Suppressor macrophage treated with lipopolysaccharide for 4 hours (primary cell): ENCODE results near the gene SYNGR3.
"Not testable (repeated sequence)": the region's sequence is repeated elsewhere in the genome, so short reads cannot be mapped to it uniquely, and the experiment has no call there.

ENCODE experiments used
- DNase-seq: peaks from one replicate; pipeline ENCODE4 v3.0.0-alpha.2; 2020

The SYNGR3 gene

DNA sequence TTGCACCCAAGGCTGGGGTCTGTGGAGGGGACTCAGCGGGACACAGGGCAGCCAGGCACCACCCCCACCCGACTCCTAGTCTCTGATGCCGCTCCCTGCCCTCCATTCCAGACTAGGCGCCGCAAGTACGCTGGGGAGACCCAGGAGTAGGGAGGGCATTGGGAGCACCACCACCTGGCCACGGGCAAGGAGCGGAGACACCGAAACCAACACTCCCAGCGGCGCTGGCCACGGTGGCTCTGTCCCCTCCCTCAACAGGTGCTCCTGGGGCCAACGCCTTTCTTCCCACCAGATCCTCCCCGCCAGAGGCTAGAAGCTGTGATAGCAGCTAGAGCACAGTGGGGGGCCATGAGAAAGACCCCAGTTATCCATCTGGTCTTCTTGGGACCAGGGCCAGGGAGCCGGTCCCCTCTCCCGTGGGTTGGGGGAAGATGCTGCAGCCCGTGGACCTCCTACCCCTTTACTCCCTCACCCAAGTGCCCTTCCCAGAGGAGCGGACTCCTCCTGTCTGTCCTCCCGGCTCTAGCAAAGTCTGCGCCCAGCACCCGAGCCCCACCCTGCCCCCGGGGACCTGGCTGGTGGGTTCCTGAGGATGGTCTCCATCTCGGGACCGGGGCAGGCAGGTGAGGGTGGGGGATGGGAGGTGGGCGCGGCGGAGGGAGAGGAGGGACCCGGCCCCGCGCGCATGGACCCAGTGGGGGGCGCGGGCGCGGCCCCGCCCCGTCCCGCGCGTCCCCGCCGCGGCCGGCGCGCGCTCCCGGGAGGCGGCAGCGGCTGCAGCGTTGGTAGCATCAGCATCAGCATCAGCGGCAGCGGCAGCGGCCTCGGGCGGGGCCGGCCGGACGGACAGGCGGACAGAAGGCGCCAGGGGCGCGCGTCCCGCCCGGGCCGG is at the start of gene SYNGR3:
TSS of gene SYNGR3 (plus strand) at position 762 of the 892 bp plus-strand sequence. CDS start 133 bp downstream, outside the sequence.
- no peak for DNase-seq

DNA sequence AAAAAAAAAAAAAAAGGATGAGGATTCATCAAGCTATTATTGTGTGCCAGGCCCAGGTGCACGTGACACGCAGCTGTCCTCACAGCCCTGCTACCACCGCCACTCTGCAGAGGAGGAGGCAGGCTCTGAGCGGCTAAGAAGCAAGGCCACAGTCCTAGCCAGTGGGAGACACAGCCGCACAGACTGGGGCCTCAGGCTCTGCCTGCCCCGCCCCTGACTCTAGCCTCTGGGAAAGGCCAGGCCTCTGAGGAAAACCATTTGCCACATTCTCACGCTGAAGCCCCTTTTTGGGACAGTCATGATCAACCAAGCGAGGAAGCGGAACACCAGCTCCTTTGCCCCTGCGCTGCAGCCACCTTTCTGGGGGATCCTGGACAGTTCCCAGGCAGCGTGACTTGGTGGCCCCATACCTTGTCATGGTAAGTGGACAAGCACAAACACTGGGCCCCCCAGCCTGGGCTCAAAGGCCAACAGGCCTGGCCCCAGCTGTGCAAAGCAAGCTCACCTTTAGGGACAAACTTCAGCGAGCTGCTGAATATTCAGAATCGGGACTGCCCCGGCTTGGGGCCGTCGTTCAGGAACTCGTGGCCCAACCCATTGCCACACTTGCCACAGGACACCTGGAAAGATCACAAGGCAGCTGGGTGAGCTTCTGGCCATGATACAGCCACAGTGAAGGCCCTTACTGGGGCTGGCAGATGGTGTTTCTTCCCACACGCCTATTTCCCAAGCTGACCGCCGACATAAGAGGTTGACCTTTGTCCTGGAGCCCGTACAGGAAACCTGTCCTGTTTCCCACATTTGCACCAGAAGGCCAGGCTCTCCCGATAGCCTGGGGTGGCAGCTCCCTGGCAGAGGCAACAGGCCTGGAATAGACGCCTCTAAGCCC is 49.3 kb upstream of the SYNGR3 start:
- no peak for DNase-seq

DNA sequence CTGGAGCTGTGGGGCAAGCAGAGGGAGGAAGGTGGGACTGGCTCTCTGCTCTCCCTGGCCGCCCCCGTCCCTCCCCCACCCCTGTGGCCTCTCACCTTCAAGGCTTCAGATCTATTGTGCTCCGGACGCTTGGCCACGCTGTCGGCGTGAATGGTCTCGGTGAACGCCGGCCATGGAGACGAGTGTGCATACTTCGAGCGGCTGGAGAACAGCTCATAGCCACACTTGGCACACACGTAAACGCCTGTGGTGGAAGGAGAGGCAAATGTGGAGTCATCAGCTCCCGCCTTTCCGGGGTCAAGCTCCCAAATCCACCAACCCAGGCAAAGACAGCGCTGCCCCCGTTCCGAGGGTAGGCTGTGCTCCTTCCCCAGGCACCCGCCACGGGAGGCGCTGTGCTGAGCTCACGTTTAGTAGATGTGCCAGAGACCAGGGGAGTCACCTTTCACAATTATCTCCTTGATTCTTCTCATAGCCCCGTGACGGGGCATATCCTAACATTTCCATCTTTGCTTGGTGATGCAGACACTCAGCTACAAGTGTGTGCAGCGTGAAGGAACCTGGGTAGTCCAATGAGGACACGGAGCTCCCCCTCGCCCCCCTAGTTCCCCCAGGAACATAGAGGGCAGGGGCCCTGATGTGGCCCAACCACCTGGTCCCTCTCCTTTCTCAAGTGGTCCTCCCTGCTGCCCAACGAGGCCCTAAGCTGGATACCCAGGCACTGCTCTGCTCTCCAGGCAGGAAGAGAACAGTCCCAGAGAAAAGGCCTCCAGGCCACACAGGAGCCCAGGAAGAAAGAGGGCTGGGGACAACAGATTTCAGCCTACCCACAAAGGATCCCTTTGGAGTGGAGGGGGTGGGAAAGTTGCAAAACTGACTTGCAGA is 48.4 kb upstream of the SYNGR3 start:
- no peak for DNase-seq

DNA sequence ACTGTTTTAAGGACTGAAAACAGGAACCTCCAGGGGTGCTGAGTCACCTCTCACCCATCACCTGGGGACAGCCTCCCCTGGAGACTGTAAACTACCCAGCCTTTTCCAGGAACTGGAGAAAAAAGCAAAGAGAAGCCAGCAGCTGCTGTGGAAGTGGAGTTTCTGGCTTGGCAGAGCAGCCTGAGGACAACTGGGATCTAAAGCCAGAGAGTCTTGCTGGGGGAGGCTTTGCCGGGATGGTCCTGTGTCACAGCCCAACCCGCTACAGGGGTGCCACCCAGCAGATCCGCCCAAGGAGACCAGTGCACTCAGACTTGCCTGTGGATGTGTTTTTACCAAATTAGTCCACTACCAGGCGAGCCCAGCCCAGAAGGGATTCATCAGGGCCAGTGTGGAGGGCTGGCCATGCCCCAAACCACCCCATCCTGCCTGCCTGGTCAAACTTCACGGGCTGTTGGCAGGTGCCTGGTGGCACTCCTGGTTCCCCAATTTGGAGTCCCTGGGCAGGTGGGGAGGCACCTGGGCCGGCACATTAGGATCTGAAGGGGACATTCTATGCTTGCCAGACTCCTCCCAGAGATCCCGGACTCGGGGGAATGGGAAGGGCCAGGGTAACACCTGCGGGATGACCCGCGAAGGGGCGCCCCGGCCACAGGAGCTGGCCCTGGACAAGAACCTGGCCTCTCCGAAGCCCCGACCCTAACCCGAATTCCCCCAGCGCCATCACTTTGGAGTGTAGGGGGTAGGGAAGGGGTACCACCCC is 47.5 kb upstream of the SYNGR3 start:
- peak; percentile 43 for DNase-seq

DNA sequence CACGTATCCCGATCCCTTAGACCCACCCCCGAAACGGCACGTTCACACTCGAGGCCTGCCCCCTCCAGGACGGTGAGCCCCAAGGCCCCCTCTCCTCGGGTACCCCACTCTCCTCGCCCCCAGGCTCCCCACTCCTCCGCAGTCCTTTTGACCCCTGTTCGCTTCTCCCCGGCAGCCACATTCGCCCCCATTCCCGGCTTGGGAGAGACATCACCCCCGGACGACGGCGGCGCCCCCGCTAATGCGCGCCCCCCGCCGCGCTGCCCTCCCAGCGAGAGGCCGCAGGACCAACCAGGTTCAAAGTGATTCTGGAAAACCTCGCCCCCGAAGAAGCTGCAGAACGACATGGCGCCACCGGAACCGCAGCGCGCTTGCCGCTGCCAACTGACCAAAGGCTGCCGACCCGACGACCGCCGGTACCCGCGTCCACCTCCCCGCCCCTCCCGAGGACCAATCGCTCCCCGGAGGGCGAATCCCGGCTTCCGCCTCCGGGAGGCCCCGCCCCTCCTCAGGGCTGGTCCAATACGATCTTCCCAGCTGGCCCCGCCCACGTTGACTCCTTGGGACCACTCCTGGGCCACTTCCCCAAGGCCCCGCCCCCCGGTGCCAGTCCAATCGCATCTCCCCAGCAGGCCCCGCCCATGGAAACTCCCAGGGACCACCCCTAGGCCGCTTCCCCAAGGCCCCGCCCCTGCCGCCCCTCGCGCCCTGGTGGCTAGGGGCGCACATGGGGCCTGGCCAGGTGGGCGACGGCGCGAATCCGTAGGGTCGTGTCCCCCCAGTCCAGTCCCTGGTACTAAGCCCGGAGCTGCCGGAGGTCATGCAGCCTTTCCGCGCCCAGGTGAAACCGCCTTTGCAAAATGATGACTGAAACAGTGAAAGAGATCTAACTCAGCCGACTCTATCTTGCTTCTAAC is 46.7 kb upstream of the SYNGR3 start, which contains the start of gene MSRB1:
TSS of gene MSRB1 (minus strand) at position 390 of the 917 bp plus-strand sequence. CDS start at position 347, 43 bp downstream.
- peak; percentile 100 for DNase-seq

DNA sequence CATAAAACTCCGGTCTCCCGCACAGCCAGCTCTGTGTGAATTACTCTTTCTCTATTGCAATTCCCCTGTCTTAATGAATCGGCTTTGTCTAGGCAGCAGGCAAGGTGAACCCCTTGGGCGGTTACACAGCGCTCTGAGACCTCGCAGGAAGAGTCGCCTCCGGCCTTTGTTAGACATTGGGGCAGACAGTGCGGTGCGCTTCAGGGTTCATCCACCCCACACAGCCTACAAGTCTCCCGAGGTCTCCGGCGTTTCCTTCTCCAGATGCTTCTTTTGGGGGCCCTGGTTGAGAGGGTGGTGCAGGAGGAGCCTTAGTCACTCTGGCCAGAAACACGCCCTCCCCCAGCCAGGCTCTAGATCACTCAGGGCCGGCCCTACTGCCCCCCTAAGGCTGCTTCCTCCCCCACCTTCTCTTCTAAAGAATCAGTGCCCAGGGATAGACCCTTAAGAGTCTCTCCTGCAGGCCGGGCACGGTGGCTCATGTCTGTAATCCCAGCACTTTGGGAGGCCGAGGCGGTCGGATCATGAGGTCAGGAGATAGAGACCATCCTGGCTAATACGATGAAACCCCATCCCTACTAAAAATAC is 45.1 kb upstream of the SYNGR3 start:
- no peak for DNase-seq

DNA sequence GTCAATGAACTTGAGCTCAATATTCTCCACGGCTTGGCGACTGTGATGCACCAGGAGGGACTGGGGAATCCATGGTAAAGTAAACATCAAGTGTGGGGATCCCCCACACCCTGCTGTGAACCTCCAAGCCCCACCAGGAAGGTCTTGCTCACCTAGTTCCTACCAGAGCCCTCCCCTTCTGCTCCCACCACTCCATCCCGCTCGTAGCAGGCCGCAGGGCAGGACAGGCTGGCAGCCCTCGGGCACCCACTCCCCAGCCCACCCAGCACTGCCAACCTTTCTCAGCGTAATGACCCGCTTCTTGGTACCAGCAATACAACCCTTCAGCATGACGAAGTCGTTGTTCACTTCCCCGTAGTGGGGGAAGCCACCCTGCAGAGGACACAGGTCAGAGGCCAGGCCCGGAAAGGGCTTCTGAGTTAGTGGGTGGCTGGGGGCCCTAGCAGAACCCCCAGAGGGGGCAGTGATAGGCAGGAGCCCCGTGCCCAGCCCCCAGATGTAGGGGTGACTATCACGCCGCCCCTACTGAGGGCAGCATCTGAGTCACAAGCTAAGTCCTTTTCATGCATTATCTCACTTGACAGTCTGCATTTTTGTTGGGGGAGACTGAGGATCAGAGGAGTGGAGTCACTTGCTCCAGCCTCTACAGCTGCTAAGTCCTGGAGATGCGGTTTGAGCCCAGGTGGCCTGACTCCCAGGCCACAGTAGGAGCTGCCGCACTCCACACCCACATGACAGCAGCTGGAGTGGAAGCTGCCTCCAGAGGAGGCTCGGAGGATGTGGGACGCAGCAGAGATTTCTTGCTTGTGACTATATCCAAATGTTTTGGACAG is 44.0 kb upstream of the SYNGR3 start:
- DNase-seq, result no peak

DNA sequence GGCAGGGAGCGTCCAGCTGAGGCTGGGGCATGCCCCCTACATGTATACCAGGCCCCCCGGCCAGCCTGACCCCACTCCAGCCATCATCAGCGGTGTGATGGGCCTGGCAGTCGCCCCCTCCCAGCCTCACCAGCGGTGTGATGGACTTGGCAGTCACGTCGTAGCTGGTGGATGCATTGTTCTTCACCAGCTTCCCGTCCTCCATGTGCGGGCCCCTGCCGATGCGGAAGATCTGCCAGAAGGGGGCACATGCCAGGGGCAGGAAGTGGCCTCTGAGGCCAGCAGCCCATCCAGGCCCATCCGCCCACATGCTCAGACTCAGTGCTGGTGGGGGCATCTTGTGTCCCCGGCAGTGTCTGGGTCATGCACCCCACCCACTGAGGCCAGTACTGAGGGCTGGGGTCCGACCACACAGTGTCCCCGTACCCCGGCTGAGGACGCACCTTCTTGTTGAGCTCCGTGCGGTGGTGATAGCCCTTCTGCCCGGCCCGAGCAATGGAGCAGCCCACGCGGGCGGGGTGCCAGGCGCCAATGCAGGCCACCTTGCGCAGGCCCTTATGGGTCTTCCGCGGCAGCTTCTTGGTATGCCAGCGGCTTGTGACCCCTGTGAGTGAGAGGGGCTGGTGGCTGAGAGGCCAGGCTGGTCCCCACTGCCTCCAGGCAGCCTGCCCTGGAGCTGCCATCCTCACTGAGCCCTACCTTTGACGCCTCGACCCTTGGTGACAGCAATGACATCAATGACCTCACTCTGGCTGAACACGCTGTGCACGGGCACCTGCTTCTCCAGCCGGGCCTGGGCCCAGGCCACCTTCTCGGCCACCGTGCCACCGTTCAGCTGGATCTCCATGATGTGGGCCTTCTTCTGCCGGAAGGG is 43.0 kb upstream of the SYNGR3 start:
- DNase-seq, result no peak

GRCh38 chr16:1947369-1947670 is 42.5 kb upstream of the SYNGR3 start:
- no peak for DNase-seq

DNA sequence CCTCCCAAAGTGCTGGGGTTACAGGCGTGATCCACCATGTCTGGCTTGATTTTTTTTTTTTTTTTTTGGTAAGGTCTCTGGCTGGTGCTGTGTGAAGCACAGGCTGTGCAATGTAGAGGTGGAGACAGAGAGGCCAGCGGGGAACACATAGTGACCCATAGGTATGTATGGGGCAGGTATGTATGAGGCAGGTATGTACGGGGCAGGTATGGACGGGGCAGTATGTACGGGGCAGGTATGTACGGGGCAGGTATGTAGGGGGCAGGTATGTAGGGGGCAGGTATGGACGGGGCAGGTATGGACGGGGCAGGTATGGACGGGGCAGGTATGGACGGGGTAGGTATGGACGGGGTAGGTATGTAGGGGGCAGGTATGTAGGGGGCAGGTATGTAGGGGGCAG is 40.3 kb upstream of the SYNGR3 start:
- no peak for DNase-seq

DNA sequence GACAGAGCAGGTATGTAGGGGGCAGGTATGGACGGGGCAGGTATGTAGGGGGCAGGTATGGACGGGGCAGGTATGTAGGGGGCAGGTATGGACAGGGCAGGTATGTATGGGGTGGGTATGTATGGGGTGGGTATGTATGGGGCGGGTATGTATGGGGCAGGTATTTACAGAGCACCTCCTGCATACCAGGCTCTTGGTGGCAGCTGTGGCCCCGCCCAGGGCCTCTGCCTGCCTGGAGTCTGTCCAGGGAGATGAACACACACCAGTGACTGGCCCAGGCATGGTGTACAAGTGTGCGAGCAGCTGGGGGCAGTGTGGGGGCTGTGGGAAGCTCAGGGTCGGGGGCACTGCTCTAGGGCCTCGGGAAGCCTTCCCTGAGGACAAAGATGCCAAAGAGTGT is 39.7 kb upstream of the SYNGR3 start:
- no peak for DNase-seq

- DNase-seq, result no peak
These were observed 39.2 kb upstream of the SYNGR3 start for GRCh38 chr16:1950559-1950958.

GRCh38 chr16:1953734-1954133 is 36.0 kb upstream of the SYNGR3 start:
- DNase-seq, result no peak

- DNase-seq, result not testable (repeated sequence)
These were observed 32.2 kb upstream of the SYNGR3 start for GRCh38 chr16:1957434-1958142.

DNA sequence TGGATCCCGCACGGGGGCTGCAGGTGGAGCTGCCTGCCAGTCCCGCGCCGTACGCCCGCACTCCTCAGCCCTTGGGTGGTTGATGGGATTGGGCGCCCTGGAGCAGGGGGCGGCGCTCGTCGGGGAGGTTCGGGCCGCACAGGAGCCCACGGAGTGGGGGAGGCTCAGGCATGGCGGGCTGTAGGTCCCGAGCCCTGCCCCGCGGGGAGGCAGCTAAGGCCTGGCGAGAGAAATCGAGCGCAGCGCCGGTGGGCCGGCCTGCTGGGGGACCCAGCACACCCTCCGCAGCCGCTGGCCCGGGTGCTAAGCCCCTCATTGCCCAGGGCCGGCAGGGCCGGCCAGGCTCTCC is 31.7 kb upstream of the SYNGR3 start:
- not testable (repeated sequence) for DNase-seq

- no peak for DNase-seq
These were observed 31.0 kb upstream of the SYNGR3 start for GRCh38 chr16:1958715-1959268.

DNA sequence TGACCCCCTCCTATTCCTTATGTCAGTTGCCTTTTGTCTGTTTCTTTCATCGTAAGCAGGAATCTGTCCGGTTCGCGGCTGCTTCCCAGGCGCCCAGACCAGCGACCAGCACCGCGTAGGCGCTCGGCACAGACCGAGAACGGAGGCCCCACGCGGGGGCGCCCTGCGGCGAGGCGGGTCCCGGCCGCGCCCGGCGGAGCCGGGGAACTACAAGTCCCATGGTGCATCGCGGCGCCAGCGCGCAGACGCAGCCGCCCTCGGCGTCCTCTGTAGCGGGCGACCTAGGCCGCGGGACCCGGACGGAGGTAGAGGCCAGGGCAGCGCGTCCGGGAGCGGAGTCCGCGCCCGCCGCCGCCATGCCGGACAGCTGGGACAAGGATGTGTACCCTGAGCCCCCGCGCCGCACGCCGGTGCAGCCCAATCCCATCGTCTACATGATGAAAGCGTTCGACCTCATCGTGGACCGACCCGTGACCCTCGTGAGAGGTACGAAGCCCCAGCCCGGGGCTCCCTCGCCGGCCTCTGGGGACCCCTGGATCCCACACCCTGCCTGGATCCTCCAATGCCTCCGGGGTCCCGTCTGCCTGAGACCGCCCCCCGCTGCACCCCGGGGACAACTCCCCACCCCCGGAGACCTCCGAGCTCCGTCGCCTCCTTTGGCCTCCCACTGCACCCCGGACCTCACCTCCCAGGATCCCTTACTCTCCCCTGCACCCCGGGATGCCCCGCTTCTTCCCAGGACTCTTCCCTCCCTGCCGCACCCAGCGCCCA is 30.3 kb upstream of the SYNGR3 start, which contains the start of gene NDUFB10:
TSS of gene NDUFB10 (plus strand) at position 270 of the 771 bp plus-strand sequence. CDS start at position 357, 87 bp downstream.
- peak; percentile 96 for DNase-seq
